SHP77 treated with DMSO at 0.1 percent for 48 hours (cell line): ENCODE results near the gene MYBPH.

Source experiments
- DNase-seq: peaks from one replicate; lab custom pipeline; 2025; lab: John Stamatoyannopoulos, UW

The MYBPH gene

DNA sequence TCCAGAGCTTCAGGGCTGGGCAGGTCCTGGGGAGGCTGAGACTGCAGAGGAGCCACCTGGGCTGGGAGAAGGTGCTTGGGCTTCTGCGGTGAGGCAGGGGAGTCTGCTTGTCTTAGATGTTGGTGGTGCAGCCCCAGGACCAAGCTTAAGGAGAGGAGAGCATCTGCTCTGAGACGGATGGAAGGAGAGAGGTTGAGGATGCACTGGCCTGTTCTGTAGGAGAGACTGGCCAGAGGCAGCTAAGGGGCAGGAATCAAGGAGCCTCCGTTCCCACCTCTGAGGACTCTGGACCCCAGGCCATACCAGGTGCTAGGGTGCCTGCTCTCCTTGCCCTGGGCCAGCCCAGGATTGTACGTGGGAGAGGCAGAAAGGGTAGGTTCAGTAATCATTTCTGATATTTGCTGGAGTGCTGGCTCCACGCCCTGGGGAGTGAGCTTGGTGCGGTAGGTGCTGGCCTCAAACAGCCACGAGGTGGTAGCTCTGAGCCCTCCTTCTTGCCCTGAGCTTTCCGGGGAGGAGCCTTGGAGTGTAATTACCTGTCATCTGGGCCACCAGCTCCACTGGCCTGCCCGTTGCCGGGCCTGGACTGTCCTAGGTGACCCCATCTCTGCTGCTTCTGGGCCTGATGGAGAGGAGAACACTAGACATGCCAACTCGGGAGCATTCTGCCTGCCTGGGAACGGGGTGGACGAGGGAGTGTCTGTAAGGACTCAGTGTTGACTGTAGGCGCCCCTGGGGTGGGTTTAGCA is 9.3 kb downstream of the MYBPH start:
- peak; percentile 6 for DNase-seq

DNA sequence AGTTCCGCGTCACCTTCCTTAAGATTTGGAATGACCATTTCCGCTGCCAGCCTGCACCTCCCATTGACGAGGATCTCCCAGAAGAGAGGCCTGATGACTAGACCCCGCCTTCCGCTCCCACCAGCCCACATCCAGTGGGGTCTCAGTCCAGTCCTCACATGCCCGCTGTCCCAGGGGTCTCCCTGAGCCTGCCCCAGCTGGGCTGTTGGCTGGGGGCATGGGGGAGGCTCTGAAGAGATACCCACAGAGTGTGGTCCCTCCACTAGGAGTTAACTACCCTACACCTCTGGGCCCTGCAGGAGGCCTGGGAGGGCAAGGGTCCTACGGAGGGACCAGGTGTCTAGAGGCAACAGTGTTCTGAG is 9.8 kb downstream of the MYBPH start:
- no peak for DNase-seq

- DNase-seq, result no peak
These were observed 10.4 kb downstream of the MYBPH start for GRCh38 chr1:203165101-203165799.

- no peak for DNase-seq
These were observed 11.6 kb downstream of the MYBPH start for GRCh38 chr1:203163891-203164635.

- DNase-seq, result no peak
These were observed 13.2 kb downstream of the MYBPH start for GRCh38 chr1:203162403-203162802.

- no peak for DNase-seq
These were observed 13.9 kb downstream of the MYBPH start for GRCh38 chr1:203161703-203162102.

DNA sequence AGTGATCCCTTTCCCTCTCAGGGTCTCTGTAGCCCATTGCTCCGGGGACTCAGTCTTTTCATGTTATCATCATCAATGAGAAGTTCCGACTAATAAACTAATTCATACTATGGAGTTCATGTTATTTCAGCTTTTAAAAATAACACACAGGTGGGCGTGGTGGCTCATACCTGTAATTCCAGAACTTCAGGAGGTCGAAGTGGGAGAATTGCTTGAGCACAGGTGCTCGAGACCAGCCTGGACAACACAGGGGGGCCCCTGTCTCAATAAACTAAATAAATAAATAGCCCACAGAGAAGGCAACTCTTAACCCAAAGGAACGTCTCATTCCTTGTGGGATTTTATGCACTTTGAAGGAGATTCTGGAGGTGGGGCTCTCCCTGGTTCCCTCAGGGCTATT is 14.5 kb downstream of the MYBPH start:
- no peak for DNase-seq

GRCh38 chr1:203159844-203160243 is 15.8 kb downstream of the MYBPH start:
- DNase-seq, result no peak

GRCh38 chr1:203158960-203159665 is 16.5 kb downstream of the MYBPH start:
- no peak for DNase-seq

DNA sequence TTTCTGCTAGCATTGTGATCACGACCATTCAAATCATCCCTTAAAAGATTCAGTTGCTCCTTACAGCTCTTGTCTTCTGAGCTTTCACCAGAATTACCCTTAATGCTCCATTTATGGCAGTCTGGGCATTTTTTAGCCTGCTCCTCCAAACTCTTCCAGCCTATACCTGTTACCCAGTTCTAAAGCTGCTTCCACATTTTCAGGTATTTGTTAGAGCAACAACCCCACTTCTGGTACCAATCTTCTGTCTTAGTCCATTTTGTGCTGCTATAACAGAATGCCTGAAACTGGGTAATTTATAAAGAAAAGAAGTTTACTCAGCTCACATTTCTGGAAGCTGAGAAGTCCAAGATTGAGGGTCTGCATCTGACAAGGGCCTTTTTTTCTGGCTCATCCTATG is 17.2 kb downstream of the MYBPH start:
- DNase-seq, result no peak

DNA sequence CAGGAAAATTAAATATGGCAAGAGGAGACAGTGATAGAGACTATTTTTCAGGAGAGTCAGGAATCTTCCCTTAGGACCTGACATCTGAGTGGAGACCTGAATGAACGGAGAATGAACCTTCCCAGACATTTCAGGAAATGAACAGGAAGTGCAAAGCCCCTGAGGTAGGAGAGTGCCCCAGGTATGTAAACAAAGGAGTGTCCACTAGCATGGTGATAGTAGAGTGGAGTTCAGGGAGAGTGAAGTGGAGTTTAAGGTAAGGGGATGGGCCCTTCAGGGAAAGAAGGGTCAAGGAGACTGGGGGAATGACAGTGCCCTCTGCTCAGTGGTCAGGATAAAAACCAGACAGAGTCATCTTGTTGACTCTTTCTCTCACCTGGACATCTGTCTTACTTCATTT is 19.3 kb downstream of the MYBPH start:
- DNase-seq, result no peak

- no peak for DNase-seq
These were observed 21.4 kb downstream of the MYBPH start for GRCh38 chr1:203153989-203154821.

DNA sequence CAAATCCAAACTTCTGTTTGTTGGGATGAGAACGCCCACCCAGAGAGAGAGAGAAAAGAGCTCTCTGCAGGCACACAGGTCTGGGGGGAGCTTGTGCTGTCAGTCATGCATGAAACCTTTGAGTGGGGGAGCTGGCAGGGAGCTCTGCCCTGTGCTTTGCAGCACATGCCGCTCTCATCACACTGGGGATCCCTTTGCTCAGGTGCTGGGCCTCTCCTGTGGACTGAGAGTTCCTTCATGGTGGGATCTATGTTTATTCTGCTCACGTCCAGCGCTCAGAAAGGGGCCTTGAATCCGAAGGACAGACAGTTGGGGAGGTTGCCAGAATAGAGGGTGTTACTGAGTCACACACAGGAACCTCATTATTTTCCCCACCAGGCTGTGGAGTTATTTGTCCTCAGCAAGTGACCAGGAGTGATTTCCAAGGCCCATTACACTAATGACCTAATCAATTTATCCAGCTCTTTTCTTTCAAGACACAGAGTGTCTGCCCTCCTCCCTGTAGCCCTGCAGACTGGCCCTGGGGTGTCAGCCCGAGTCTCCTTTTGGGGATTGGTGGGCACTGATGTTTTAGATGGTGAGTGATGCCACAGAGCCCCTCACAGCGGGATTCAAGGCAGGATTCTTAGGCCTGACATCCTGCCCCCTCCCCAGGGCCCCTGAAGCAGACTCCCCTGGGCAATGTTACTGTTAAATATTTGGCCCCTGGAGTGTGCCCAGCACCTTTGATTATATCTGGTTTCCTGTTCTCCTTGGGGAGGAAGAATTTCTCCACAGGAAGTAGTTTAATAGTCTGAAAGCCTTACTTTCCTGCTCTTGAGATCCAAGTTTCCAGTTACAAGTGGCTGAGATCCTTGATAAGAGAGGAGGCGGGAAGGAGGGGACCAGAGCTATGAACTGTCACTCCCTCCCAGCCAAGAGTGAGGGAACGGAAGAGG is 22.3 kb downstream of the MYBPH start:
- DNase-seq, result no peak

- DNase-seq, result no peak
These were observed 23.2 kb downstream of the MYBPH start for GRCh38 chr1:203152158-203153034.

DNA sequence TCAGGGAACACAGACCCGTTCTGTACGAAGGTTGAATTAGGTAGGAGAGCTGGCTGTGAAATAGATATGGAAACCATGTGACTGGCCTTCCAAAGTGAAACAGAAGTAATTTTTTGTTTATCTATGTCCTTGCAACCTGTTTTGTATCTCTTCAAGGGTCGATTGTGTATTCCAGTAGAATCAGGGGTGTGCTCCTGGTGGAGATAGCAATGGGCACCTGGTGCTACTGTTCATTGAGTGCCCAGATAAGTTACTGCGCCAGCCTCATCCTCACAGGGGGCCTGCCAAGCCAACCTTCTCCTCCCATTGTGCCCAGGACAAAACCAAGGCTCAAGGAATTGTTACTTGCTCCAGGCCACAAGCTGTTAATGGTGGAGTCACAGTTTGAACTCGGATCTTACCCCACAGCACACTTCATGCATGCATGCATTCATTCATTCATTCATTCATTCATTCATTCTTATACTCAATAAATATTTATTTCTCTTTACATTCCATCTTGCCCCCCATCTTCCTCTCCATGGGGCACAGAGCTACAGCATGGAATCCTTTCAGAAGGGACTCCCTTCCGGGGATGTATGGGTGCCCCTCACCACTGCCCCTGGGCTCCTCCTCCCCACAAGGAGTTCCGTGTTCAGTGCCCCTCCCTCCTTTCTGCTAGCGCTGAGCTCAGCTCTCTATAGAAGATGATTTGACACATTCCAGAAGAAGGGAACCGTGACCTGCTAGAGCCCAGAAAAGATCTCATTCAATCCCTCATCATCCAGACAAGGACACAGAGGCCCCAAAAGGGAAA is 24.1 kb downstream of the MYBPH start:
- no peak for DNase-seq

DNA sequence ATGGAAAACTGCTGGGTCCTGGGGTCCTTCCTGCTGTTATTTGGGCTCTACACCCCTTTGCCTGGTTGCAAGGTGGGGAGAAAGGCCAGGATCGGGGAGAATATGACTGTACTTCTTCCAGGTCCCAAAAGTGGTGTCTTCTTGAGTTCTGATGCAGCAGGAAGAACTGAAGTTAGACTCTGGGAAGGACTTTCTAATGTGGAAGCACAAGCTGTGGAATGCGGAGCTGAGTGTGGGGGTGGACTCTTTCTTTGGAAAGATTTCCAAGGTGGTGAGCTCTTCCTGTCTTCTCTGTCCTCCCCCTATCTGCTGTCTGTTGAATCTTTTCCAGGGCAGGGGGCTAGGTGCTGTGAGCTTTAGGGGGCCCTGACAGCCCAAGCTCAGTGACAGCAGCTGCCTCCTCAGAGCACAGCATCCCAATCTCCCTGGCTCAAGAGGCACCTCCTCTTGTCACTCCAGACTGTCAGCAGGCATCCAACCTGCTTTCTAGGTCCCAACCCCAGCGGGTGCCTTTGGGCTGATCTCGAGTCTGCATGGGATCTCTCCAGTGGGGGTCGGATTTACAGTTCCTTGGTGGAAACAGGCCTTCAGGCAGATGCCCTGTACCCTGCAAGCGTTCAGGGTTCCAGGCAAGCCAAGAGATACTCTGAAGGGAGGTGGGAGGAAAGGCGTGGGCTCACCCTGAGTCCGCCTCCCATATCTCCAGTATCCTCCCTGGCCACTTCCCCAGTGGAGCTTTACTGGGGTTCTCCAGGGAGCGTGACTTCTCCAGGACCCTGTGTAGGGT is 24.9 kb downstream of the MYBPH start:
- no peak for DNase-seq

DNA sequence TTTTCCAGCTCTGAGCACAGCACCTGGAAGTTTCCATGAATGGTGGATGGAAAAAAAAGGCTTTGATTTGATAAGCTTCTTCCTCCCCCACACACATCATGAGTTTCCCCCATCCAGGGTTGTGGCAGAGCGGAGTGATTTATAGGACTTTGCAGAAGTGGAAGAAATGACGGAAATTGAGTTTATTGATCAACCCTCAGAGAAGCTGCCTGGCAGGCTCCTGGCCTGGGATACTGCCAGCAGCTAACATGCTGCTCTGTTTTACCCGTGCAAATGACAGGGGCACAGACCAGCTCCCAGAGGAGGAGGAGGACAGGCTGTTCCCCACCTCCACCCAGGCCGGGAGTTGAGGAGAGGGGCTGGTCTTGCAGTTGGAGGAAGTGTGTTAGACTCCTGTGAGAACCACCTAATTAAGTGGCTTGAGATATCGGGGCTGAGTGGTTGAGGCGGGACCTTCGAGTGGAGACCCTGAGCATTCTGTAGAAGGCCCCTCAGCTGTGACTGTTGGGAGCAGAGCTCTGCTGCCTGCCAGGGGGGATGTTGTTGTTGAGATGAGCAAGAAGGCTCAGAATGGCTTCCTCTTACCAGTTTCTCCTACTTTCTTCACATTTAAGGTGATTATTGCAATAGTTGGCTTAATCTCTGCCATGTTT is 26.3 kb downstream of the MYBPH start:
- DNase-seq, result no peak
